Thymus (tissue), 11 donors: ENCODE data around the gene CEP128. TPM values are rescaled to one million over a fixed set of nuclear protein-coding genes. Genes with fewer than 3 reads are reported as not detected.

ENCODE experiments used
- DNase-seq, 9 donors: peaks; one replicate each; pipeline ENCODE4 v3.0.0-alpha.2; 2013; ENCODE audit warnings: low spot score in 9 of 9, low read depth in 6 of 9, missing footprints in 1 of 9
- H3K27ac ChIP-seq, 2 donors: one replicate each; pipeline ENCODE4 v1.5.1; 2013; ENCODE audit warnings: control low read depth in 1 of 2, low read depth in 1 of 2, low read length in 1 of 2, mild to moderate bottlenecking in 1 of 2, moderate library complexity in 1 of 2
- H3K27me3 ChIP-seq, 2 donors: one replicate each; pipeline ENCODE4 v1.5.1; 2013; ENCODE audit warnings: low read length in 1 of 2; ENCODE audit not compliant: control insufficient read depth in 2 of 2, insufficient read depth in 1 of 2
- H3K36me3 ChIP-seq, 2 donors: one replicate each; pipeline ENCODE4 v1.5.1; 2013; ENCODE audit warnings: low read length in 1 of 2, mild to moderate bottlenecking in 1 of 2, moderate library complexity in 1 of 2; ENCODE audit not compliant: control insufficient read depth in 2 of 2, insufficient read depth in 2 of 2
- H3K4me1 ChIP-seq, 2 donors: one replicate each; pipeline ENCODE4 v1.5.1; 2013; ENCODE audit warnings: low read length in 2 of 2; ENCODE audit not compliant: control insufficient read depth in 2 of 2, insufficient read depth in 2 of 2
- H3K4me3 ChIP-seq, 2 donors: one replicate each; pipeline ENCODE4 v1.5.1; 2013; ENCODE audit warnings: low read length in 2 of 2, control low read depth in 1 of 2, mild to moderate bottlenecking in 1 of 2
- H3K9me3 ChIP-seq, 2 donors: one replicate each; pipeline ENCODE4 v1.5.1; 2013; ENCODE audit warnings: low read length in 1 of 2, mild to moderate bottlenecking in 1 of 2; ENCODE audit not compliant: control insufficient read depth in 2 of 2, insufficient read depth in 1 of 2
- WGBS: extraction: QIAGEN DNeasy Blood & Tissue Kit; methylation state at CpG from one replicate; pipeline ENCODE4 v1.1.7; 2013; 5-methylcytosine and 5-hydroxymethylcytosine counted together
- polyA plus RNA-seq: library from polyadenylated mRNA; stranded (reverse); fragments of 200-250 nt; gene quantifications from one replicate; pipeline ENCODE4 v1.2.3, GENCODE V29; 2013
- total RNA-seq: library from RNA; stranded (reverse); fragments of 120-200 nt; gene quantifications from one replicate; pipeline ENCODE4 v1.2.4, GENCODE V29; 2013
- donor health status: healthy.

The CEP128 gene
- total and polyA plus RNA-seq, 2 donors: 7.6 to 63.5 TPM

GRCh38 chr14:80764921-80765507, 176.5 kb downstream of the CEP128 start:
- peaks cover 0 to 2% of the 10 kb centered on the region in 2 donors for H3K36me3 ChIP-seq
- H3K27ac ChIP-seq: no peak overlapping the region
- no peaks in the 10 kb centered on the region for H3K27me3 ChIP-seq
- WGBS: 98% methylated on average over 6 of the region's 6 CpGs
- no peak for DNase-seq
- H3K4me3 ChIP-seq: no peak overlapping the region
- no peaks in the 10 kb centered on the region for H3K4me1 ChIP-seq
- H3K9me3 ChIP-seq: no peaks in the 10 kb centered on the region

- H3K4me3 ChIP-seq: no peak overlapping the region
- peaks cover 0 to 5% of the 10 kb centered on the region in 2 donors for H3K36me3 ChIP-seq
- H3K27ac ChIP-seq: no peak overlapping the region
- H3K4me1 ChIP-seq: no peaks in the 10 kb centered on the region
- DNase-seq: no peak
- 100% methylated on average over 1 of the region's 1 CpG for WGBS
- no peaks in the 10 kb centered on the region for H3K27me3 ChIP-seq
- H3K9me3 ChIP-seq: no peaks in the 10 kb centered on the region
Measured at GRCh38 chr14:80764496-80764895, 177.0 kb downstream of the CEP128 start.

DNA sequence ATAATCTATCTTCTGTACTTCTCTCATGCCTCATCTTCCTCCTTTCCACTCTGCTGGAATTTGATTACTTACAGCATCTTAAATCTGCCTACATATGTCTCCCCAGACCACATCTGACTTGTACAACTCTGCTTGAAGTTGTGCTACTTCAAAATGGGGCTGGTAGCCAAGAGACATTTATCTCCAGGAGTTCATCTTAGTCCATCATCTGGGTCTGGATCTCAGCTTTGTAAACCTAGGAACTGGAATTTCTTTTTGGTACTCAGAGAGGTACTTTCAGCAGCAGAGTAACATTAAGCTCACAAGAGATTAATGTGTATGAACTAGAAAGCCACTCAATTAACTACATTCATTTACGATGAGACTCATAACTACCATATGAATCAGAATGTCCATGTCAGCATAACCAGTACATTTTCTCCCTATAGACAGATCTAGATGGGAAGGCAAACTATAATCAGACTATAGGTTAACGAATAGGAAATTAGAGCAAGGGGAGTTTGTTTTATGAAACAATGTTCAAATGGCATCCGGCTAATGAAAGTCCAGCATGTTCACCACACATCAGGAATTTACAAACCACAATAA, 178.8 kb downstream of the CEP128 start:
- WGBS: over 99% methylated on average over 3 of the region's 3 CpGs
- Histone ChIP-seq H3K4me3 (no peak overlapping the region), H3K4me1 (no peaks in the 10 kb centered on the region), H3K9me3 (no peaks in the 10 kb centered on the region), H3K36me3 (peaks cover 0 to 6% of the 10 kb centered on the region in 2 donors), H3K27me3 (no peaks in the 10 kb centered on the region), H3K27ac (no peak overlapping the region)
- DNase-seq: no peak

DNA sequence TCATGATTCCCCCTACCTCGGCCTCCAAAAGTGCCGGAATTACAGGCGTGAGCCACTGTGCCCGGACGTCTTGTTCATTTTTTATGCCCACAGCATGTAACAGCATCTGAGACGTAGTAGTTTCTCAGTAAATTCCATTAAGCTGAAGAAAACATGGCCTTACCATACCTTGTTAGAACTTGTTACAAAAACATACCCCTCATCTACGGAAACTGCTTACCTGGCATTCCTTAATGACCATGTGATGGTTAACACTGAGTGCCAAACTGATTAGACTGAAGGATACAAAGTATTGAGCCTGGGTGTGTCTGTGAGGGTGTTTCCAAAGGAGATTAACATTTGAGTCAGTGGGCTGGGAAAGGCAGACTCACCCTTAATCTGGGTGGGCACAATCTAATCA, 186.8 kb downstream of the CEP128 start:
- no peak for DNase-seq
- Histone ChIP-seq H3K4me1 (no peaks in the 10 kb centered on the region), H3K27me3 (no peaks in the 10 kb centered on the region), H3K27ac (no peak overlapping the region), H3K4me3 (no peak overlapping the region), H3K36me3 (peaks cover 11 to 13% of the 10 kb centered on the region in 2 donors), H3K9me3 (no peaks in the 10 kb centered on the region)
- WGBS: 99% methylated on average over 7 of the region's 7 CpGs

- no peak overlapping the region for H3K27ac ChIP-seq
- no peak overlapping the region for H3K4me3 ChIP-seq
- no peaks in the 10 kb centered on the region for H3K9me3 ChIP-seq
- 97% methylated on average over 1 of the region's 1 CpG for WGBS
- H3K4me1 ChIP-seq: no peaks in the 10 kb centered on the region
- H3K36me3 ChIP-seq: peaks cover 10 to 16% of the 10 kb centered on the region in 2 donors
- H3K27me3 ChIP-seq: no peaks in the 10 kb centered on the region
- no peak for DNase-seq
Measured at GRCh38 chr14:80751285-80751684, 190.3 kb downstream of the CEP128 start.

DNA sequence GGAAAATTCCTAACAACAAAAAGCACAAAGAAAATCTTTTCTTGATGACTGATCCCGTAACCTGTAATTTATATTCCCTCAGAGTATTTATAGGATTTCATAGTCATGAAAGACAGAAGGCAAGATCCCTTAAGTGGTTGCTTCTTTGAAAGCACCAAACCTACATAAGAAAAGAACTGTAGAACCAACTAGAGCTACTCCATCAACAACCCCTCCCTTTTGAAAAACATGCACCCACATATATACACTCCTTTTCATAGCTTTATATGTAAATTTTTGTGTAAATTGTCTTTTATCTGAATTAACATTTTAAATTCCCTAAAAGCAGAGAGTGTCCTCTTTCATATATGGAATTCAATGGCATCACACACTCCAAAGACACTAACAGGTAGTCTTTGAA, 215.3 kb downstream of the CEP128 start:
- Histone ChIP-seq H3K27me3 (no peaks in the 10 kb centered on the region), H3K27ac (no peak overlapping the region), H3K36me3 (no peaks in the 10 kb centered on the region), H3K9me3 (no peaks in the 10 kb centered on the region), H3K4me3 (no peak overlapping the region), H3K4me1 (no peaks in the 10 kb centered on the region)
- WGBS: 98% methylated on average over 1 of the region's 1 CpG
- DNase-seq: no peak

- no peak for DNase-seq
- Histone ChIP-seq H3K4me3 (no peak overlapping the region), H3K27ac (no peak overlapping the region), H3K9me3 (no peaks in the 10 kb centered on the region), H3K4me1 (peaks cover 0 to 3% of the 10 kb centered on the region in 2 donors), H3K36me3 (peaks cover 0 to 9% of the 10 kb centered on the region in 2 donors), H3K27me3 (no peaks in the 10 kb centered on the region)
- 95% methylated on average over 1 of the region's 1 CpG for WGBS
Measured at GRCh38 chr14:80718940-80719339, 222.6 kb downstream of the CEP128 start.

- Histone ChIP-seq H3K27me3 (no peaks in the 10 kb centered on the region), H3K36me3 (peaks cover 0 to 9% of the 10 kb centered on the region in 2 donors), H3K4me1 (peaks cover 0 to 3% of the 10 kb centered on the region in 2 donors), H3K4me3 (no peak overlapping the region), H3K9me3 (no peaks in the 10 kb centered on the region), H3K27ac (no peak overlapping the region)
- peak in 2 of 9 donors; percentile 8 to 35 for DNase-seq
- 13% methylated on average over 4 of the region's 4 CpGs for WGBS
Measured at GRCh38 chr14:80714474-80714873, 227.1 kb downstream of the CEP128 start.

DNA sequence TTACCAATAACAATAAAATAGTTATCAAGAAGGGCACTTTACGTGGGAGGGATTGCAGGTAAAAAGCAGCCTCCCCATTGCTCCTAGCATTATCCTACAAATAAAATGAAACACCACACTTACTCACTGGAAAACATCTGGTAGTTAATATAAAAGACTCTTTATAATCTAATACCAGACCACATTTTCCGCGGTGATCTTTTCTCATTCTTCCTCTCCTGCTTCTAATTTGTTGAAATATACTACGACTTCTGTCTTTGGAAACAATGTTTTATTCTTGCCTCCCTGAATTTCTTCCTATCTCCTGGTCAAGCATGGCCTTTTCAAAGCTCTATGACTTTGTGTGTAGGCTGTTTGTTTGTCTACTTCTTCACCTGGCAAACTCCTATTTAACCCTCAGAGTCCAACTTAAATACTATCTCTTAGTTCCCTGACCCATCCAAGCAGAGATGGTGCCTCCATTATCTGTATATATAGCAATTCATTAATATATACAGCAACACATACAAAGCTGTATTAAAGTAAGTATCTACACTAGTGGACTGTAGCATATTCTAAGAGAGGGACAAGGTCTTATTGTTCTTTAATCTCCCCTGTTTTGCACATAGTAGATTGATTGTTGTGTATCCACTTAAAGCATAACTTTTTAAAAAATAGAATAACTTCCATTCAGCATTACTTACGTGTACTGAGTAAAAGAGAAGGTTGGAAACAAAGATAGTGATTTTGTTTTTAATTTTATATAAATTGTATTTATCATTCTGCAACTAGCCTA, 228.3 kb downstream of the CEP128 start:
- H3K27me3 ChIP-seq: no peaks in the 10 kb centered on the region
- no peaks in the 10 kb centered on the region for H3K9me3 ChIP-seq

More for the DNA sequence above, 228.3 kb downstream of the CEP128 start:
- H3K4me1 ChIP-seq: peaks cover 0 to 3% of the 10 kb centered on the region in 2 donors
- H3K4me3 ChIP-seq: no peak overlapping the region
- no peak overlapping the region for H3K27ac ChIP-seq
- H3K36me3 ChIP-seq: peaks cover 0 to 4% of the 10 kb centered on the region in 2 donors
- WGBS: over 99% methylated on average over 5 of the region's 5 CpGs
- DNase-seq: no peak
